ENCODE data around the gene CHD8.

GRCh38 chr14:21399311-21399870 lies 56.5 kb downstream of the CHD8 start:
- TF ChIP-seq CTCF (conservative IDR thresholded peaks at IDR 0.05; ENCODE audit: low read depth, low read length) (no peak), EZH2 (IDR thresholded peaks at IDR 0.05; ENCODE audit: low read length, unreplicated experiment) (no peak), EZH2phosphoT487 (IDR thresholded peaks at IDR 0.05; ENCODE audit: borderline replicate concordance, low read length) (no peak)

All from PC-3 (cell line).